Heart left ventricle (tissue), 13 donors: Measurements from ENCODE around the gene EXOC3L4.

Experiments used
- POLR2A ChIP-seq, 2 donors: fragments of 450-650 bp; IDR thresholded peaks; one replicate each; pipeline ENCODE4 v1.6.1; 2017; ENCODE audit warnings: antibody characterized with exemption in 2 of 2, mild to moderate bottlenecking in 2 of 2, moderate library complexity in 2 of 2
- TF ChIP-seq, protein P1 (sequence below), 12 donors: fragments of 200-600 bp; sonication (generic) in 4 of 12; IDR thresholded peaks; one replicate each; pipeline versions ENCODE4 v1.5.0 to v1.8.0; 2018 to 2022; ENCODE audit warnings: antibody characterized with exemption in 12 of 12, mild to moderate bottlenecking in 5 of 12
- donor health status: ischemic (EF 13 %, LVEDD 7.1; RV severe dilation, severe dysfunction).
- donor health status: DM: no; HTN: yes; CAD: no.
- donor health status: DM: no; HTN: no; CAD: no.
- donor health status: ischemic (EF 25% LVEDD 6.9; RV normal size, moderate dysfunction).
- donor health status: ischemic (EF 25% LVEDD 5.7; RV mildly dilated, moderate dysfunction).
- donor health status: ischemic (EF 35%, LVEDD 5.7; RV mildly dilated, moderate dysfunction).
- donor health status: nonischemic (EF 11% LVEDD 7.7; RV severe dilation, severe dysfunction).
- donor health status: DM: yes; HTN: yes; CAD: no.
- donor health status: PGD.
- donor health status: ischemic (EF 29% LVEDD 5.4; RV normal size, mild dysfunction).
- donor health status: nonischemic (EF 23%, LVEDD 6.1; RV moderate dilation, normal function).

DNA sequence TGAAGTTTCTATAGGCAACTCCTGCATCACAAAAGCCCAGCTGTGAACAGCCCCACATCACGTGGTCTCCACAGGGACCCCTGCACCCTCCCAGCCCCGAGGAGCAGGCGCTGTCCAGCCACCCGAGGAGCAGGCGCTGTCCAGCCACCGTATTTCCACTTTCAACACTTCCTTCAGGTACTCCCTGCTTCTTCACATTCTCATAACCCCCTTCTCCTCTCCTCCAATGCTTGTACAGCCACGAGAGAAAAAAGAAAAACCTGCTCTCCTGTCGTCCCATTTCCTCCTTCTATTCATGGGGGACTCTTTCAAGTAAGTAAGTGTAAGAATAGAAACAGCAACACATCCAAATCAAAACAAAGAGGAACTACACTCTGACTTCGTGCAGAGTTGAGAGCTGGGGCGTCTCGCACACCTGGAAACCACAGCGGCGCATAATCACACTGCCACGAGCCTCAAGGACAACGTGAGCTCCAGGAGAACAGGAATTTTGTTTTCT, 49.1 kb upstream of the EXOC3L4 start:
- TF ChIP-seq, protein P1, sequence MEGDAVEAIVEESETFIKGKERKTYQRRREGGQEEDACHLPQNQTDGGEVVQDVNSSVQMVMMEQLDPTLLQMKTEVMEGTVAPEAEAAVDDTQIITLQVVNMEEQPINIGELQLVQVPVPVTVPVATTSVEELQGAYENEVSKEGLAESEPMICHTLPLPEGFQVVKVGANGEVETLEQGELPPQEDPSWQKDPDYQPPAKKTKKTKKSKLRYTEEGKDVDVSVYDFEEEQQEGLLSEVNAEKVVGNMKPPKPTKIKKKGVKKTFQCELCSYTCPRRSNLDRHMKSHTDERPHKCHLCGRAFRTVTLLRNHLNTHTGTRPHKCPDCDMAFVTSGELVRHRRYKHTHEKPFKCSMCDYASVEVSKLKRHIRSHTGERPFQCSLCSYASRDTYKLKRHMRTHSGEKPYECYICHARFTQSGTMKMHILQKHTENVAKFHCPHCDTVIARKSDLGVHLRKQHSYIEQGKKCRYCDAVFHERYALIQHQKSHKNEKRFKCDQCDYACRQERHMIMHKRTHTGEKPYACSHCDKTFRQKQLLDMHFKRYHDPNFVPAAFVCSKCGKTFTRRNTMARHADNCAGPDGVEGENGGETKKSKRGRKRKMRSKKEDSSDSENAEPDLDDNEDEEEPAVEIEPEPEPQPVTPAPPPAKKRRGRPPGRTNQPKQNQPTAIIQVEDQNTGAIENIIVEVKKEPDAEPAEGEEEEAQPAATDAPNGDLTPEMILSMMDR (IDR thresholded peaks at IDR 0.05), result no peak
- no peak for TF ChIP-seq POLR2A (IDR thresholded peaks at IDR 0.05)
